ENCODE measurements around the gene SLC11A2.

The SLC11A2 gene

DNA sequence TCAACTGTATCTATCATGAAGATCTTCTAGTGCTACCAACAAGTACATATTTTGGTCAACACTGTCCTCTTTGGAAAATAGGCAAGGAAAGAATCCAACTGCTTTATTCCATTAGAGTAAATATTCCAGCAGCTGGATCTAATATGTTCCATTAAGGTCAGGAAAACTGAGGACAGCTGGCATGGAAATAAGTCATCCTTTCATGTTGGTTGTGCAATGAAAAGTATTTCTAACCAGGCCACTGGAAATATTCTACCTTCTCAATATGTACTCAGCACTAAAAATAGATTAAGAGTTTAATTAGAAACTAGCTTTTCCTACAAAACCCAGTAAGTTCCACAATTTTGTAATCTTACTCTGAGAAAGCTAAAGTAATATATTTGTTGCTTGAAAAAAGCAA is 54.2 kb downstream of the SLC11A2 start:
- H3K4me2 ChIP-seq (ENCODE audit: low read length) = no peak overlapping the region
- H3F3A ChIP-seq (ENCODE audit: insufficient read depth, low read length) = no peaks in the 10 kb centered on the region
- no peaks in the 10 kb centered on the region for H3K36me3 ChIP-seq (ENCODE audit: insufficient read depth, low read length)
- H2AFZ ChIP-seq (ENCODE audit: low read length) = no peak overlapping the region
- no peak overlapping the region for H3K4me3 ChIP-seq (ENCODE audit: low read depth, low read length, poor library complexity, severe bottlenecking)
- H3K27me3 ChIP-seq (ENCODE audit: insufficient read depth, low read length) = no peaks in the 10 kb centered on the region
- no peak overlapping the region for H3K9ac ChIP-seq (ENCODE audit: low read length)
- no peaks in the 10 kb centered on the region for H3K9me3 ChIP-seq (ENCODE audit: low read length)
- H4K20me1 ChIP-seq (ENCODE audit: insufficient read depth, low read length) = no peaks in the 10 kb centered on the region
- H3K27ac ChIP-seq (ENCODE audit: low read depth, low read length, poor library complexity, severe bottlenecking) = no peak overlapping the region
- no peaks in the 10 kb centered on the region for H3K4me1 ChIP-seq (ENCODE audit: insufficient read depth, low read length, severe bottlenecking)
- no peak for TF ChIP-seq EZH2 (IDR thresholded peaks at IDR 0.05; ENCODE audit: borderline replicate concordance, low read length)
- TF ChIP-seq, protein P1, sequence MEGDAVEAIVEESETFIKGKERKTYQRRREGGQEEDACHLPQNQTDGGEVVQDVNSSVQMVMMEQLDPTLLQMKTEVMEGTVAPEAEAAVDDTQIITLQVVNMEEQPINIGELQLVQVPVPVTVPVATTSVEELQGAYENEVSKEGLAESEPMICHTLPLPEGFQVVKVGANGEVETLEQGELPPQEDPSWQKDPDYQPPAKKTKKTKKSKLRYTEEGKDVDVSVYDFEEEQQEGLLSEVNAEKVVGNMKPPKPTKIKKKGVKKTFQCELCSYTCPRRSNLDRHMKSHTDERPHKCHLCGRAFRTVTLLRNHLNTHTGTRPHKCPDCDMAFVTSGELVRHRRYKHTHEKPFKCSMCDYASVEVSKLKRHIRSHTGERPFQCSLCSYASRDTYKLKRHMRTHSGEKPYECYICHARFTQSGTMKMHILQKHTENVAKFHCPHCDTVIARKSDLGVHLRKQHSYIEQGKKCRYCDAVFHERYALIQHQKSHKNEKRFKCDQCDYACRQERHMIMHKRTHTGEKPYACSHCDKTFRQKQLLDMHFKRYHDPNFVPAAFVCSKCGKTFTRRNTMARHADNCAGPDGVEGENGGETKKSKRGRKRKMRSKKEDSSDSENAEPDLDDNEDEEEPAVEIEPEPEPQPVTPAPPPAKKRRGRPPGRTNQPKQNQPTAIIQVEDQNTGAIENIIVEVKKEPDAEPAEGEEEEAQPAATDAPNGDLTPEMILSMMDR (IDR thresholded peaks at IDR 0.05; ENCODE audit: low read length) = no peak
- H3K79me2 ChIP-seq (ENCODE audit: insufficient read depth, low read length) = no peaks in the 10 kb centered on the region
- H3K9me2 ChIP-seq (ENCODE audit: low read depth, low read length) = no peaks in the 10 kb centered on the region

DNA sequence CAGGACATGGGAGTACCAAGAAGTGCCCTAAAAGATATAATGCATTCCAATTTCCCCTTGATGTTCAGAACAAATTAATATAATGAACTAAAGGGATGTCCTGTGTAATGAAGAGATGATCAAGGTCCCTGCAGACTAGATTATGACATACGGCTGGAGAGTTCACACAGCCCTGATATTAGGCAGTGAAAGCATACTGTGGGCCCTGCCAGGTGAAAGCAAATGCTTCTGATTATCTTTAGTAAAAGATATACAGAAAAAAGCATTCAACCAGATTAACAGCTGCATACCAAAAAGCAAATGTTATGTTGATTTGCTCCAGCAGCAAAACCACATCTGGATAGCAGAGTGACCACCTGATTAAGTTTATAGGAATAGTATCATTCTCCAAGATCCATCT is 61.8 kb downstream of the SLC11A2 start:
- Histone ChIP-seq H3K79me2 (ENCODE audit: insufficient read depth, low read length) (no peaks in the 10 kb centered on the region), H3K9ac (ENCODE audit: low read length) (no peak overlapping the region), H3F3A (ENCODE audit: insufficient read depth, low read length) (no peaks in the 10 kb centered on the region), H2AFZ (ENCODE audit: low read length) (no peak overlapping the region), H4K20me1 (ENCODE audit: insufficient read depth, low read length) (no peaks in the 10 kb centered on the region), H3K9me3 (ENCODE audit: low read length) (no peaks in the 10 kb centered on the region), H3K9me2 (ENCODE audit: low read depth, low read length) (no peaks in the 10 kb centered on the region), H3K4me1 (ENCODE audit: insufficient read depth, low read length, severe bottlenecking) (peaks cover 5% of the 10 kb centered on the region), H3K27me3 (ENCODE audit: insufficient read depth, low read length) (no peaks in the 10 kb centered on the region), H3K4me2 (ENCODE audit: low read length) (no peak overlapping the region), H3K36me3 (ENCODE audit: insufficient read depth, low read length) (no peaks in the 10 kb centered on the region), H3K27ac (ENCODE audit: low read depth, low read length, poor library complexity, severe bottlenecking) (no peak overlapping the region), H3K4me3 (ENCODE audit: low read depth, low read length, poor library complexity, severe bottlenecking) (no peak overlapping the region)
- TF ChIP-seq, protein P1 (IDR thresholded peaks at IDR 0.05; ENCODE audit: low read length) = no peak
- TF ChIP-seq EZH2 (IDR thresholded peaks at IDR 0.05; ENCODE audit: borderline replicate concordance, low read length) = no peak

DNA sequence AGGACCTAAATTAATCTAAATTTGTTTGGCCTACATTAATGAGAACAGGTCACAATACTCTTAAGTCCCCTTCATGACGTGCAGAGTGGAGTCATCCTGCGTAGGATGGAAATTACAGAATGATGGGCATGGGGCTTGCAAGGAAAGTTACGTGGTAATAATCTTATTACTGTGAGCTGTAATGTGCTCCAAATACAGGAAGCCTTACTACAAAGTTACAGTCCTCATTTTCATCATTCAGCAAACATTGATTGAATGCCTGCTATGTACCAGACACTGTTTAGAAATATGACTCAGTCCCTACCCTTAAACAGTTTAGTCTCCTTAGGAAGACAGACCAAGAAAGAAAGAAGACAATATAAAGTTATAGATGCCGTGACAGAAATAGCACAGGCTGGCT is 64.5 kb downstream of the SLC11A2 start:
- Histone ChIP-seq H3K9ac (ENCODE audit: low read length) (no peak overlapping the region), H2AFZ (ENCODE audit: low read length) (no peak overlapping the region), H3K9me2 (ENCODE audit: low read depth, low read length) (no peaks in the 10 kb centered on the region), H3F3A (ENCODE audit: insufficient read depth, low read length) (no peaks in the 10 kb centered on the region), H3K36me3 (ENCODE audit: insufficient read depth, low read length) (no peaks in the 10 kb centered on the region), H3K9me3 (ENCODE audit: low read length) (no peaks in the 10 kb centered on the region), H3K27ac (ENCODE audit: low read depth, low read length, poor library complexity, severe bottlenecking) (no peak overlapping the region), H3K4me3 (ENCODE audit: low read depth, low read length, poor library complexity, severe bottlenecking) (no peak overlapping the region), H3K79me2 (ENCODE audit: insufficient read depth, low read length) (no peaks in the 10 kb centered on the region), H3K27me3 (ENCODE audit: insufficient read depth, low read length) (no peaks in the 10 kb centered on the region), H3K4me1 (ENCODE audit: insufficient read depth, low read length, severe bottlenecking) (peaks cover 14% of the 10 kb centered on the region), H4K20me1 (ENCODE audit: insufficient read depth, low read length) (no peaks in the 10 kb centered on the region), H3K4me2 (ENCODE audit: low read length) (no peak overlapping the region)
- TF ChIP-seq, protein P1 (IDR thresholded peaks at IDR 0.05; ENCODE audit: low read length) = no peak
- TF ChIP-seq EZH2 (IDR thresholded peaks at IDR 0.05; ENCODE audit: borderline replicate concordance, low read length) = no peak
